HUES64 (cell line): ENCODE results near the gene ROPN1B. TPM values are rescaled to one million over a fixed set of nuclear protein-coding genes. Genes with fewer than 3 reads are reported as not detected.
"Not testable (repeated sequence)": the region's sequence is repeated elsewhere in the genome, so short reads cannot be mapped to it uniquely, and the experiment has no call there.

ENCODE experiments used
- H3K27ac ChIP-seq: 2 replicates; pipeline ENCODE4 v1.7.0; 2013; ENCODE audit warnings: low read depth, low read length, inconsistent platforms
- H3K27me3 ChIP-seq: 2 replicates; pipeline ENCODE4 v1.6.1; 2013; ENCODE audit warnings: mild to moderate bottlenecking, low read length; ENCODE audit not compliant: insufficient read depth
- H3K36me3 ChIP-seq: 2 replicates; pipeline ENCODE4 v1.6.1; 2013; ENCODE audit warnings: mild to moderate bottlenecking, low read length; ENCODE audit not compliant: insufficient read depth
- H3K4me1 ChIP-seq: 2 replicates; pipeline ENCODE4 v1.6.1; 2013; ENCODE audit warnings: mild to moderate bottlenecking, low read length, moderate library complexity; ENCODE audit not compliant: insufficient read depth
- H3K4me3 ChIP-seq: 2 replicates; pipeline ENCODE4 v1.5.1; 2013; ENCODE audit warnings: mild to moderate bottlenecking, low read length, moderate library complexity
- H3K9ac ChIP-seq: 2 replicates; pipeline ENCODE4 v1.6.1; 2013; ENCODE audit warnings: mild to moderate bottlenecking, low read depth, low read length
- H3K9me3 ChIP-seq: 2 replicates; pipeline ENCODE4 v1.6.1; 2013; ENCODE audit warnings: low read depth, low read length; ENCODE audit not compliant: insufficient read depth
- WGBS: fragments of 150-250, 120-280 bp; methylation state at CpG from one replicate; pipeline ENCODE4 v1.1.7; 2013; ENCODE audit warnings: missing lambda C conversion rate; 5-methylcytosine and 5-hydroxymethylcytosine counted together
- polyA plus RNA-seq, 2 experiments: library from polyadenylated mRNA; stranded (reverse); fragments of 50-300 nt; gene quantifications; one replicate each; pipeline ENCODE4 v1.2.3, GENCODE V29; 2013

The ROPN1B gene
- not detected for polyA plus RNA-seq (2013, experiment 1 of 2)
- not detected for polyA plus RNA-seq (2013, experiment 2 of 2)

GRCh38 chr3:125968701-125969592, at the start of gene ROPN1B:
Gene ROPN1B, plus strand, starts transcription at chr3:125969178. Its CDS starts 2,877 bp downstream, at chr3:125972055.
- H3K9ac ChIP-seq, H3K27ac ChIP-seq, H3K36me3 ChIP-seq, H3K4me1 ChIP-seq, H3K4me3 ChIP-seq, H3K9me3 ChIP-seq: not testable (repeated sequence)
- peaks cover 62% of the 10 kb centered on the region for H3K27me3 ChIP-seq
- WGBS = no CpG with 5 or more reads among the region's 50 CpGs

- H3K27ac ChIP-seq, H3K36me3 ChIP-seq, H3K4me3 ChIP-seq, H3K9me3 ChIP-seq, H3K27me3 ChIP-seq, H3K9ac ChIP-seq, H3K4me1 ChIP-seq: not testable (repeated sequence)
- 91% methylated on average over 8 of the region's 10 CpGs for WGBS
Observed at GRCh38 chr3:125920191-125920590, 48.8 kb upstream of the ROPN1B start.

- H3K4me3 ChIP-seq, H3K36me3 ChIP-seq, H3K9me3 ChIP-seq, H3K4me1 ChIP-seq, H3K27ac ChIP-seq, H3K27me3 ChIP-seq, H3K9ac ChIP-seq: not testable (repeated sequence)
- WGBS = 89% methylated on average over 13 of the region's 14 CpGs
Observed at GRCh38 chr3:125920751-125921279, 48.2 kb upstream of the ROPN1B start.

- 33% methylated on average over 5 of the region's 5 CpGs for WGBS
- not testable (repeated sequence) for H3K4me3 ChIP-seq, H3K9ac ChIP-seq, H3K36me3 ChIP-seq, H3K27ac ChIP-seq, H3K27me3 ChIP-seq, H3K9me3 ChIP-seq, H3K4me1 ChIP-seq
Observed at GRCh38 chr3:125921712-125922111, 47.3 kb upstream of the ROPN1B start.

GRCh38 chr3:125923324-125924115, 45.5 kb upstream of the ROPN1B start:
- H3K9ac ChIP-seq, H3K27ac ChIP-seq, H3K9me3 ChIP-seq, H3K4me1 ChIP-seq, H3K27me3 ChIP-seq, H3K36me3 ChIP-seq, H3K4me3 ChIP-seq: not testable (repeated sequence)
- 85% methylated on average over 16 of the region's 16 CpGs for WGBS

GRCh38 chr3:125924276-125924675, 44.7 kb upstream of the ROPN1B start:
- not testable (repeated sequence) for H3K27me3 ChIP-seq, H3K36me3 ChIP-seq, H3K9me3 ChIP-seq, H3K4me3 ChIP-seq, H3K9ac ChIP-seq, H3K27ac ChIP-seq, H3K4me1 ChIP-seq
- WGBS = 88% methylated on average over 9 of the region's 9 CpGs

GRCh38 chr3:125925727-125926126, 43.3 kb upstream of the ROPN1B start:
- H3K27ac ChIP-seq, H3K36me3 ChIP-seq, H3K4me1 ChIP-seq, H3K4me3 ChIP-seq, H3K9ac ChIP-seq, H3K27me3 ChIP-seq, H3K9me3 ChIP-seq: not testable (repeated sequence)
- WGBS = 85% methylated on average over 13 of the region's 13 CpGs

- not testable (repeated sequence) for H3K4me1 ChIP-seq
Observed at GRCh38 chr3:125928771-125929545, 40.0 kb upstream of the ROPN1B start.

GRCh38 chr3:125929765-125930164, 39.2 kb upstream of the ROPN1B start:
- H3K4me3 ChIP-seq, H3K9me3 ChIP-seq, H3K9ac ChIP-seq, H3K4me1 ChIP-seq, H3K27me3 ChIP-seq, H3K27ac ChIP-seq, H3K36me3 ChIP-seq: not testable (repeated sequence)
- 92% methylated on average over 5 of the region's 5 CpGs for WGBS

More at GRCh38 chr3:125928771-125929545, 40.0 kb upstream of the ROPN1B start:
- H3K9ac ChIP-seq, H3K4me3 ChIP-seq, H3K27me3 ChIP-seq, H3K27ac ChIP-seq, H3K9me3 ChIP-seq, H3K36me3 ChIP-seq: not testable (repeated sequence)
- 44% methylated on average over 21 of the region's 22 CpGs for WGBS

- H3K9ac ChIP-seq, H3K36me3 ChIP-seq, H3K27me3 ChIP-seq, H3K27ac ChIP-seq, H3K4me3 ChIP-seq, H3K9me3 ChIP-seq, H3K4me1 ChIP-seq: not testable (repeated sequence)
- 91% methylated on average over 6 of the region's 14 CpGs for WGBS
Observed at GRCh38 chr3:125931355-125931880, 37.6 kb upstream of the ROPN1B start.
